ENCODE measurements around the gene FBXW10B.
A peak's percentile ranks its signal among the peaks of the same experiment; 100 is the strongest.
"Not testable (repeated sequence)": the region's sequence is repeated elsewhere in the genome, so short reads cannot be mapped to it uniquely, and the experiment has no call there.

The FBXW10B gene

GRCh38 chr17:15619331-15620058 is at the start of gene FBXW10B:
Gene FBXW10B (minus strand): TSS chr17:15619704. CDS start chr17:15619512, 192 bp downstream.
- peaks cover 23% of the 10 kb centered on the region for H3K4me1 Mint-ChIP-seq

GRCh38 chr17:15663691-15664090 is 44.2 kb upstream of the FBXW10B start:
- H3K27me3 Mint-ChIP-seq (ENCODE audit: low read depth, poor library complexity) = peaks cover 4% of the 10 kb centered on the region
- H3K27ac Mint-ChIP-seq = no peak overlapping the region
- TF ChIP-seq, protein P1, sequence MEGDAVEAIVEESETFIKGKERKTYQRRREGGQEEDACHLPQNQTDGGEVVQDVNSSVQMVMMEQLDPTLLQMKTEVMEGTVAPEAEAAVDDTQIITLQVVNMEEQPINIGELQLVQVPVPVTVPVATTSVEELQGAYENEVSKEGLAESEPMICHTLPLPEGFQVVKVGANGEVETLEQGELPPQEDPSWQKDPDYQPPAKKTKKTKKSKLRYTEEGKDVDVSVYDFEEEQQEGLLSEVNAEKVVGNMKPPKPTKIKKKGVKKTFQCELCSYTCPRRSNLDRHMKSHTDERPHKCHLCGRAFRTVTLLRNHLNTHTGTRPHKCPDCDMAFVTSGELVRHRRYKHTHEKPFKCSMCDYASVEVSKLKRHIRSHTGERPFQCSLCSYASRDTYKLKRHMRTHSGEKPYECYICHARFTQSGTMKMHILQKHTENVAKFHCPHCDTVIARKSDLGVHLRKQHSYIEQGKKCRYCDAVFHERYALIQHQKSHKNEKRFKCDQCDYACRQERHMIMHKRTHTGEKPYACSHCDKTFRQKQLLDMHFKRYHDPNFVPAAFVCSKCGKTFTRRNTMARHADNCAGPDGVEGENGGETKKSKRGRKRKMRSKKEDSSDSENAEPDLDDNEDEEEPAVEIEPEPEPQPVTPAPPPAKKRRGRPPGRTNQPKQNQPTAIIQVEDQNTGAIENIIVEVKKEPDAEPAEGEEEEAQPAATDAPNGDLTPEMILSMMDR (IDR thresholded peaks at IDR 0.05) = no peak
- peaks cover 49% of the 10 kb centered on the region for H3K36me3 Mint-ChIP-seq (ENCODE audit: low read depth)
- peaks cover 19% of the 10 kb centered on the region for H3K4me1 Mint-ChIP-seq
- no peak for DNase-seq
- no peak overlapping the region for H3K4me3 Mint-ChIP-seq
- H3K9me3 Mint-ChIP-seq = no peaks in the 10 kb centered on the region

More at GRCh38 chr17:15619331-15620058, at the start of gene FBXW10B:
- peak within 1 kb of the TSS; percentile 20 for H3K4me3 Mint-ChIP-seq
- H3K27me3 Mint-ChIP-seq (ENCODE audit: low read depth, poor library complexity); DNase-seq; H3K9me3 Mint-ChIP-seq; H3K36me3 Mint-ChIP-seq (ENCODE audit: low read depth): not testable (repeated sequence)
- peak within 1 kb of the TSS; percentile 59 for H3K27ac Mint-ChIP-seq

DNA sequence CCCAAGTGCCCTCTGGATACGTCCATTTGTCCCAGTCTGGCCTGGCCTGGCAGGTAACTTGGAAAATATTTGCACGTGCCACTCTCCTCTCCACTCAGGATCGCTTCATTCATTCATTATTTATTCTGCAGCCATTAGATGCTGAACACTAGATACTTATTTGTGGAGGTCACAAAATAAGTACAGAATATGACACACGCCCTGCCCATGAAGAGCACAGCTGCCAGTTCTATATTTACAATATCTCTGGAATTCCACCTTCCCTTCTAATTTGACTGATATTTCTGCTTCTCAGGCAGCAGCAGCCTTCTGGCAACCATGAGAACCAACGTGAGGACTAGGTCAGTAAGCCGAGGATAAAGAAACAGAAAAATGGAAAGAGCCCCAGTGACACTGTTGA is 43.7 kb upstream of the FBXW10B start:
- Mint-ChIP-seq H3K4me1 (peaks cover 19% of the 10 kb centered on the region), H3K27me3 (ENCODE audit: low read depth, poor library complexity) (peaks cover 4% of the 10 kb centered on the region), H3K36me3 (ENCODE audit: low read depth) (peaks cover 49% of the 10 kb centered on the region), H3K4me3 (no peak overlapping the region), H3K9me3 (no peaks in the 10 kb centered on the region), H3K27ac (no peak overlapping the region)
- no peak for DNase-seq
- TF ChIP-seq, protein P1 (IDR thresholded peaks at IDR 0.05) = no peak

GRCh38 chr17:15662681-15663080 is 43.2 kb upstream of the FBXW10B start:
- peak overlapping the region; percentile 73 for H3K27ac Mint-ChIP-seq
- no peaks in the 10 kb centered on the region for H3K9me3 Mint-ChIP-seq
- peaks cover 49% of the 10 kb centered on the region for H3K36me3 Mint-ChIP-seq (ENCODE audit: low read depth)
- TF ChIP-seq, protein P1 (IDR thresholded peaks at IDR 0.05) = no peak
- no peak overlapping the region for H3K4me3 Mint-ChIP-seq
- DNase-seq = no peak
- peaks cover 2% of the 10 kb centered on the region for H3K27me3 Mint-ChIP-seq (ENCODE audit: low read depth, poor library complexity)
- H3K4me1 Mint-ChIP-seq = peaks cover 19% of the 10 kb centered on the region

GRCh38 chr17:15660077-15660476 is 40.6 kb upstream of the FBXW10B start:
- DNase-seq = no peak
- Mint-ChIP-seq H3K9me3 (no peaks in the 10 kb centered on the region), H3K4me1 (peaks cover 42% of the 10 kb centered on the region), H3K27me3 (ENCODE audit: low read depth, poor library complexity) (no peaks in the 10 kb centered on the region), H3K4me3 (no peak overlapping the region), H3K36me3 (ENCODE audit: low read depth) (peaks cover 52% of the 10 kb centered on the region), H3K27ac (peak overlapping the region; percentile 76)
- TF ChIP-seq, protein P1 (IDR thresholded peaks at IDR 0.05) = no peak

GRCh38 chr17:15659663-15660062 is 40.2 kb upstream of the FBXW10B start:
- Mint-ChIP-seq H3K27me3 (ENCODE audit: low read depth, poor library complexity) (no peaks in the 10 kb centered on the region), H3K27ac (no peak overlapping the region), H3K36me3 (ENCODE audit: low read depth) (peaks cover 52% of the 10 kb centered on the region), H3K4me3 (no peak overlapping the region), H3K9me3 (no peaks in the 10 kb centered on the region), H3K4me1 (peaks cover 46% of the 10 kb centered on the region)
- TF ChIP-seq, protein P1 (IDR thresholded peaks at IDR 0.05) = no peak
- DNase-seq = no peak

Data from nephron progenitor cell (in vitro differentiated cells).